OCI-LY7 (cell line): Measurements from ENCODE around the gene GPATCH2. TPM values are rescaled to one million over a fixed set of nuclear protein-coding genes. Genes with fewer than 3 reads are reported as not detected.

Experiments
- BruUV-seq: library from RNA; stranded (reverse); fragments of 400-500 nt; replicated peaks from 2 replicates; lab custom pipeline; 2021; lab: Mats Ljungman, UMichigan
- CTCF ChIA-PET: fragments of 300-600 bp; sonication (Branson Sonifier 250); formaldehyde crosslinking; loops from one replicate; lab custom pipeline; 2022; ENCODE audit warnings: antibody characterized with exemption; ENCODE audit not compliant: unreplicated experiment; lab: Charles Lee
- POLR2A ChIA-PET: fragments of 300-600 bp; sonication (Branson Sonifier 250); formaldehyde crosslinking; loops from one replicate; lab custom pipeline; 2022; ENCODE audit warnings: antibody characterized with exemption; lab: Charles Lee
- DNase-seq: peaks from one replicate; pipeline ENCODE4 v3.0.0-alpha.2; 2015; ENCODE audit warnings: low spot score
- H2AFZ ChIP-seq: fragments of 200-600 bp; sonication (generic), shearing (Covaris generic); 2 replicates; pipeline ENCODE4 v1.6.1; 2014; ENCODE audit warnings: mild to moderate bottlenecking, antibody characterized with exemption, low read length, moderate library complexity
- H3K27ac ChIP-seq: fragments of 200-600 bp; sonication (generic); 2 replicates; pipeline ENCODE4 v1.5.1; 2014; ENCODE audit warnings: mixed run types, low read depth, mild to moderate bottlenecking, moderate library complexity, low read length, inconsistent platforms; ENCODE audit not compliant: poor library complexity, severe bottlenecking
- H3K36me3 ChIP-seq: fragments of 200-600 bp; sonication (generic); 2 replicates; pipeline ENCODE4 v1.6.1; 2014; ENCODE audit warnings: mild to moderate bottlenecking, antibody characterized with exemption, low read length, moderate library complexity, mixed read lengths; ENCODE audit not compliant: insufficient read depth
- H3K4me1 ChIP-seq: fragments of 200-600 bp; sonication (generic); 2 replicates; pipeline ENCODE4 v1.5.1; 2014; ENCODE audit warnings: mild to moderate bottlenecking, low read length; ENCODE audit not compliant: insufficient read depth, poor library complexity, severe bottlenecking
- H3K4me2 ChIP-seq: fragments of 200-600 bp; sonication (generic); 2 replicates; pipeline ENCODE4 v1.6.1; 2014; ENCODE audit warnings: mild to moderate bottlenecking, low read length
- H3K4me3 ChIP-seq: fragments of 200-600 bp; sonication (generic); 2 replicates; pipeline ENCODE4 v1.5.1; 2014; ENCODE audit warnings: mild to moderate bottlenecking, low read depth, low read length; ENCODE audit not compliant: poor library complexity, severe bottlenecking
- H3K79me2 ChIP-seq: fragments of 200-600 bp; sonication (generic); 2 replicates; pipeline ENCODE4 v1.6.1; 2016; ENCODE audit warnings: low read depth, mild to moderate bottlenecking, low read length, moderate library complexity, mixed read lengths; ENCODE audit not compliant: insufficient read depth
- H3K9me2 ChIP-seq: fragments of 200-600 bp; sonication (generic); 2 replicates; pipeline ENCODE4 v1.6.1; 2016; ENCODE audit warnings: mild to moderate bottlenecking, low read length, mixed read lengths; ENCODE audit not compliant: insufficient read depth
- H3K9me3 ChIP-seq: fragments of 200-600 bp; sonication (generic); 2 replicates; pipeline ENCODE4 v1.6.1; 2014; ENCODE audit warnings: mild to moderate bottlenecking, mixed run types, low read length, mixed read lengths
- H4K20me1 ChIP-seq: fragments of 200-600 bp; sonication (generic); 2 replicates; pipeline ENCODE4 v1.6.1; 2014; ENCODE audit warnings: mild to moderate bottlenecking, antibody characterized with exemption, low read length, moderate library complexity, mixed read lengths; ENCODE audit not compliant: insufficient read depth
- EZH2phosphoT487 ChIP-seq: fragments of 200-600 bp; sonication (generic); IDR thresholded peaks from 2 replicates; pipeline ENCODE4 v1.6.1; 2018; ENCODE audit warnings: low read depth, borderline replicate concordance, mild to moderate bottlenecking, mixed run types, antibody characterized with exemption, low read length, moderate library complexity, mixed read lengths
- intact Hi-C: fragments of 100-400 bp; cut with micrococcal nuclease; formaldehyde crosslinking; loops from one replicate; pipeline ENCODE4 v1.10.0; 2022; ENCODE audit not compliant: unreplicated experiment
- total RNA-seq, 2 experiments: library from RNA; depleted of rRNA in 1 of 2; stranded (reverse); fragments of >200 nt in 1 of 2; shearing (Covaris generic) in 1 of 2; gene quantifications; 2 replicates each; pipeline ENCODE4 v1.2.3, GENCODE V29; 2014 to 2022
- TF ChIP-seq, protein P1 (sequence below): fragments of 200-600 bp; sonication (generic); conservative IDR thresholded peaks from 2 replicates; pipeline ENCODE4 v1.5.1; 2014; ENCODE audit warnings: mild to moderate bottlenecking, antibody characterized with exemption, low read length, moderate library complexity, mixed read lengths

GPATCH2 gene
- total RNA-seq, 2 experiments from 2014 or later, result 8.8 to 12.7 TPM

DNA sequence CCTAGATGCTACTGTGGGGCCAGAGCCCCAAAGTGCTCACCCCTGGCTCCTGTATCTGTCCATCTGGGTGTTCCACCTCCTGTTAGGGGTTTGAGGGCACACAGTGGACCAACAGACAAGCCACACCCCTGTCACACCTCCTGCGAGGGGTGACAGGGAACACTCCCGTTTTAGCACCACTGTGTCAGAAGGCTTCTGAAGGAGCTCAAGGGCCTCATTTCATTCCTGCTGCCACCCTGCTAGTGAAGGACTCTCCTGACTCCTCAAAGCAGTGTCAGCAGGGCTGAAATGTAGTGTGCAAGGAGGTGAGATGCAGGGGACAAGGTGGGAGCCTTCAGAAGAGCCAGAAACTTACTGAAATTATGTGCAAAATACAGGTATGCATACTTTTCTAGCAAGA, 174.6 kb downstream of the GPATCH2 start:
- no TSS peak for BruUV-seq
- no peak for DNase-seq
- Histone ChIP-seq H3K79me2 (no peaks in the 10 kb centered on the region), H3K27ac (no peak overlapping the region), H3K4me2 (no peak overlapping the region), H3K9me2 (no peaks in the 10 kb centered on the region), H3K9me3 (no peaks in the 10 kb centered on the region), H3K36me3 (no peaks in the 10 kb centered on the region), H4K20me1 (no peaks in the 10 kb centered on the region), H2AFZ (no peak overlapping the region), H3K4me3 (no peak overlapping the region), H3K4me1 (no peaks in the 10 kb centered on the region)
- CTCF ChIA-PET, result no interaction called here
- intact Hi-C loops, result no loop called here
- TF ChIP-seq EZH2phosphoT487, result no peak
- TF ChIP-seq, protein P1, sequence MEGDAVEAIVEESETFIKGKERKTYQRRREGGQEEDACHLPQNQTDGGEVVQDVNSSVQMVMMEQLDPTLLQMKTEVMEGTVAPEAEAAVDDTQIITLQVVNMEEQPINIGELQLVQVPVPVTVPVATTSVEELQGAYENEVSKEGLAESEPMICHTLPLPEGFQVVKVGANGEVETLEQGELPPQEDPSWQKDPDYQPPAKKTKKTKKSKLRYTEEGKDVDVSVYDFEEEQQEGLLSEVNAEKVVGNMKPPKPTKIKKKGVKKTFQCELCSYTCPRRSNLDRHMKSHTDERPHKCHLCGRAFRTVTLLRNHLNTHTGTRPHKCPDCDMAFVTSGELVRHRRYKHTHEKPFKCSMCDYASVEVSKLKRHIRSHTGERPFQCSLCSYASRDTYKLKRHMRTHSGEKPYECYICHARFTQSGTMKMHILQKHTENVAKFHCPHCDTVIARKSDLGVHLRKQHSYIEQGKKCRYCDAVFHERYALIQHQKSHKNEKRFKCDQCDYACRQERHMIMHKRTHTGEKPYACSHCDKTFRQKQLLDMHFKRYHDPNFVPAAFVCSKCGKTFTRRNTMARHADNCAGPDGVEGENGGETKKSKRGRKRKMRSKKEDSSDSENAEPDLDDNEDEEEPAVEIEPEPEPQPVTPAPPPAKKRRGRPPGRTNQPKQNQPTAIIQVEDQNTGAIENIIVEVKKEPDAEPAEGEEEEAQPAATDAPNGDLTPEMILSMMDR, result no peak
- POLR2A ChIA-PET, result no interaction called here

DNA sequence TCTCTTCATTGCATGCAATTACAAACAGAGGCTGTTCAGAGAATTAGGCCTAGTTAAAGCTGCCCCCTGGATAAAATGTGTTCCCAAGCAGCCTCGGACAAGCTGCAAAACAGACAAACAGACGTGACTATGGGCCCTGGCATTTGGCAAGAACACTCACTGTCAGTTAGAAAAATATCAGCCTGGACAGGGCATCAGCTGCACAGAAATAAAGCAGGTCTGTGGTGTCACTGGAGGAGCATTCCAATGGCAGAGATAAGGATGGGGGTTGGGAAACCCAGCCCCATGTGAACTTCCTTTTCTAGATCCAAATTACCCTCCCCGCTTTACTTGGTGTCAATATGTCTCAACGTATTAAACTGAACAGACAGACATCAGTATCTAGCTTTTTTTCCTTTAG, 177.1 kb downstream of the GPATCH2 start:
- Histone ChIP-seq H3K4me1 (no peaks in the 10 kb centered on the region), H3K4me2 (no peak overlapping the region), H3K9me2 (no peaks in the 10 kb centered on the region), H2AFZ (no peak overlapping the region), H3K79me2 (no peaks in the 10 kb centered on the region), H3K4me3 (no peak overlapping the region), H3K27ac (no peak overlapping the region), H3K36me3 (no peaks in the 10 kb centered on the region), H3K9me3 (no peaks in the 10 kb centered on the region), H4K20me1 (no peaks in the 10 kb centered on the region)
- ChIA-PET CTCF (no interaction called here), POLR2A (no interaction called here)
- TF ChIP-seq, protein P1, result no peak
- no peak for TF ChIP-seq EZH2phosphoT487
- intact Hi-C loops, result no loop called here
- no peak for DNase-seq
- no TSS peak for BruUV-seq

DNA sequence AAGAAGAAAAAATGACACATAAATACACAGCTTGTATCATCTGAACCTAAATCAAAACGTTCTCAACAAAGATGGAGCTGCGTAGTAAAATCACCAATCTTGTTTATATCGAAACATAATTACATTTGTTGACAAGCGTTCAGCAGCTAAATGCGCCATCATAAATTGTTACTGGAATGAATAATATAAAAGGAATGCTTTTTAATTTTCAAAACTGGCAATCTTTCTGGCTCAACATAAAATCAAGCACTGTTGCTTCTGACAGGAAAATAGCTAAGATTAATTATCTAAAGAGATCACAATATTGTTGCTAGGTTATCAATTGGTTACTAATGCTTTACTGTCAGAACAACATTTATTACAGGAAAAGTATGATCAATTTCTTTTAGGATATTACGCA, 181.5 kb downstream of the GPATCH2 start:
- Histone ChIP-seq H2AFZ (no peak overlapping the region), H3K9me2 (no peaks in the 10 kb centered on the region), H3K27ac (no peak overlapping the region), H3K4me2 (no peak overlapping the region), H3K9me3 (no peaks in the 10 kb centered on the region), H3K4me3 (no peak overlapping the region), H3K36me3 (no peaks in the 10 kb centered on the region), H3K79me2 (no peaks in the 10 kb centered on the region), H3K4me1 (no peaks in the 10 kb centered on the region), H4K20me1 (no peaks in the 10 kb centered on the region)
- TF ChIP-seq, protein P1, result no peak
- no peak for TF ChIP-seq EZH2phosphoT487
- no TSS peak for BruUV-seq
- intact Hi-C loops, result no loop called here
- ChIA-PET CTCF (no interaction called here), POLR2A (interaction anchor here (1.1 kb wide), 1 partner anchor 9 kb away, joined by 6 read pairs; no protein-coding TSS in a partner anchor)
- DNase-seq, result no peak
